KBM-7 (cell line): ENCODE data around the gene JPH4.

Experiments used
- DNase-seq: peaks from one replicate; pipeline ENCODE4 v3.0.0-alpha.2; 2015
- in situ Hi-C: fragments of 300-500 bp; cut with MboI; formaldehyde crosslinking; loops from 2 replicates; pipeline ENCODE4 v1.14.3; 2020; ENCODE audit warnings: low sequenced_read_pairs, low pct_unique_long_range_greater_than_20kb, mixed read lengths

JPH4 gene

DNA sequence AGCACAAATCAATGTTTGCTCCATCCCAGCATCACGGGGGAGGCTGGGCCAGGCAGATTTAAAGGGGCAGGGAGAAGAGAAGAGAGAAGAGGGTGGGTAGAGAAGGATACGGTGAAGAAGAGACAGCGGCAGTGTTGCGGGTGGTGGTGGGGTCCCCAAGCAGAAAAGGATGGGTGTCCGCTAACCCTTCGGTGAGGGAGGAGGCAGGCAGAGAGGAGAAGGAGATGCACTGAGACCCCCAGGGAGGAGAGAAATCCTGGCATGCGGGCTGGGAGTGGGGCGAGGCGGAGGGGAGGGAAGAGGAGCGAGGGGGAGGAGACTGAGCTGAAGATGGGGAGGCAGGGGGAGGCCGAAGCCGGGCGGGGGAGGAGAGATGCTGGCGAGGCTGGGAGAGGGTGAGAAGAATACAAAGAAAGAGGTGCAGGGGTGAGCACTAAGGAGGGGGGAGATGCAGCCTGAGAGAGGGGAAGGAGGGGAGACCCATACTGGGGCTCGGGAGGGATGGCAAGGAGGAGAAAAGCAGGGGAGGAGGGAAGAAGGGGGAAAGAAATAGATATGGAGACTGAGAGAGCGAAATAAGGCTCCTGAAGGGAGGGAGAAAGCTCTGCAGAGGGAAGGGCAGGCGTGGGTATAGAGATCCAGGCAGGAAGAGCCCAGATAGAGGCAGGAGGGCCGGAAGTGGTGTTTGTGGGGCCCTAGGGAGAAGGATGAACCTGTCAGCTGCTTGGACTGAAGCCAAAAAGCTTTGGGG is at the start of gene JPH4:
Gene JPH4 (minus strand): TSS at position 231 of the 751 bp plus-strand sequence. CDS start 1,337 bp downstream, outside the sequence.
- no peak for DNase-seq

DNA sequence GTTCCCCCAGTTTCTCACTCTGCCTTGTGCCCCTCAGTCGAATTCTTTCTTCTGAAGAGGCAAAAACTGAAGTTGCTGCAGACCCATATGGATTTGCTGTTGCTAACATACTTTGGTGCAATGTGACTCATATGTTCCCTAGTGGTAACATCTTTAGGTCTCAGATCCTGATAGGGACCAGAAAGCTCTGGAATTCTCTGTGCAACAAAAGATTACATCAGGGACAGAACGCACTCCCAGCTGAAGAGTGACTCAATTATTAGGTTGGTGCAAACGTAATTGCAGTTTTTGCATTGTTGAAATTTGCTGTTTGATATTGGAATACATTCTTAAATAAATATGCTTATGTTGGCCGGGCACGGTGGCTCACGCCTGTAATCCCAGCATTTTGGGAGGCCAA is 49.4 kb upstream of the JPH4 start:
- in situ Hi-C loops = no loop called here
- DNase-seq = no peak

More for the DNA sequence above, at the start of gene JPH4:
- in situ Hi-C loops = no loop called here

DNA sequence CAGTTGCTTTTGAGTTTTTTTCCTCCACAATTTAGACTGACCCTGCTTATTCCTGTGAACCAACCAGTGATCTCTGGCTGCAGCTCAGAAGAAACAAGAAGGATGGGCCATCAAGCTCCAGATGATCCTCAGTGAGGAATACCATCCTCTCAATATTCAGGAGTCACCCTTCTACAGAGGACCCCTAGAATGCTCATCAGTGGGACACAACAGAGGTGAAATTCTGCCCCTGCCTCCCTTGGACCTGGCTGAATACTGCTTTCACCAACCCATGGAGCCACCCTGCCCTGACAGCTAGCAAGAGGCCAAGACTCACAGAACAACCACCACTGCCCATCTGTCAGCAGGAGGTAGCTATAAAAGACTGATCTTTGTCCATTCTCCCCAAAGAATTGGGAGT is 48.4 kb upstream of the JPH4 start:
- no peak for DNase-seq
- in situ Hi-C loops = no loop called here

DNA sequence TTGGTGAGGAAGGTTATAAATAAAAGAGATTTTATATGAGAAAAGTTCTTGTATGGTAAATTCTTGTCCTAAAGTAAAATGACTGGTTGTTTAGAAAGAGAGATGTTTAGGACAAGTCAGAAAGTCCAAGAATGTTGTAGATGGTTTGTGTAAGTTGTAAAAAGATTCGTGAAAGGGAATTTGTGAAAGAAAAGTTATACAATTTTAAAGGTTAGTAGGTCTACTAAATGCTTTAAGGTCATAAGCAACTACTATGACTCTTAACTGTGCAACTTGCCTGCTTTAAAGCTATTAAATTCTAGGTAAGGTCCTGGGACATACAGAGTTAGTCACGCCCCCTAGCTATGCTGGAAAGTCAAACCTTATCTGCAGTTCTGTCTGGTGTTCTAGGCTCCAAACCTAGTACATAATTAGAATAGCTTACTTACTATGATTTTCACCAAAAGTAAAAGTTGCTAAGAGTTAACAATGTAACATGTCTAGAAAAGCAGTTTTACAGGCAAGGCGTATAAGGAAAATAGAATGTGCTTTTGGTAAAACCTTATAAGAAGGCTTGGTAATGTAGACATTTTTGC is 46.3 kb upstream of the JPH4 start:
- DNase-seq = no peak
- in situ Hi-C loops = no loop called here

DNA sequence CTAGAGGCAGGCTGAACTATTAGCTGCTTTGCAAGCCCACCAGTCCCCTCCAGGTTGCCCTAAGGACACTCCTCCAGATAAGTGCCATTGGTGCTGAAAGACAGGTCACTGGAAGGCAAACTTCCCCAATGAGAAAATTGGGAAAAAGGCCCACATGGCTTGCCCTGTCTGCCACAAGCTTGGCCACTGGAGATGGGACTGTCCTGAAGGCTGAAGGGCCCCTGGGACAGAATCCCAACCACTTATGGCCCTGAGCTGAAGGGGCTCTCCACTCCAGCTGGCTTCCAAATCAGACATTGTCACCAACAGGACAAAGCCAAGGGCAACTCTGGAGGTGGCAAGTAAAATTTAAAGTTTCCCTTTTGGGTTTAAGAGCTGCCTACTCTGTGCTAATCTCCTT is 45.4 kb upstream of the JPH4 start:
- in situ Hi-C loops = no loop called here
- DNase-seq = no peak

DNA sequence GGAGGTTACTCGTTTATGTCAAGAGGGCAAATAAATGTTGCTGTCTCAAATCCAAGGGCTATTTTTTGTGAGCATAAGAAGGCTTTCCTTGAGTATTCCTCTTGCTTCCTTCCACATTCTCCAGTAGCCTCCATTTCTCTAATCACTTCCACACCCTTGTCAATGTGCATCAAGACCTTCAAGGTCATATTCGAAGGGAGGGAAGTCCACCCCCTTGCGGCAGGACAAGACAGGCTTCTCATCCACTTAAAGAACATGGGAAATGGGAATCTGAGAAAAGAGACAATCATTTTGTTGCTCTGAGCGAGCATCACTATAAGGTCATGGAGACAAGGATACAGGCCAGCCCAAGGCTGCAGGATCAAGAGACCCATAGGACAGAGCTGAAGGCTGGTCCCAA is 44.4 kb upstream of the JPH4 start:
- in situ Hi-C loops = no loop called here
- no peak for DNase-seq

DNA sequence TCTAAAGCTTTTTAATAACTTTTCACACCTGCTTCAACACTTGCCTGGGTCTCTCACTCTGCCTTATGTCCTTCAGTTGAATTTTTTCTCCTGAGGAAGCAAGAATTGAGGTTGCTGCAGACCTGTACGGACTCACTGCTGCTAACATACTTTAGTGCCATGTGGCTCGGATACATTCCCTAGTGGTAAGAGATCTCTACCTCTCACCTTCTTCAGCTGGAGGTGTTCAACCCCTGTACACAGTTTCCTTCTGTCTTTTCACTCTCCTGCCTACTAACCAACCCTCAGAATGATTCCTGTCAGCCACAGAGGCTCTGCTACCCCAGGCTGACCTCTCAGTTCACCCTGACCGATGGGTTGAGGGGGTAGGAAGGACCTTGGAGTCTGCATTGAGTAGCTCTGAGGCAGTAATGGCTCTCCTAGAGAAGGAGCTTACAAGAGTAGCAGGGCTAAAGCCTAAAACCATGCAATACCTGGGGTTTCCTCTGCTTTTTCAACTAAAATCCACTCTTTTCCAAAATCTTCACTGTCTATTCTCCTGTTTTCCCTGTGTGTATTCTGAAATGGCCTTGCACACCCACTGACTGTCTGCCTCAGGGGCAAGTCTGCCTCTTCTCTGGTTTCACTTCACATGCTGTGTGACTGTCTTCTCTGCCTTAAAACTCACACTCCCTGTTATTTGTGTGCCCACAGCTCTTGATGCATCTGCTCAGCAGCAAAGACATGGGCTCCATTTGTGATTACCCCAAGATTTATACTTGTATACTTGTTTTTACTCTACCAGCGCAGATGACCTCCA is 43.5 kb upstream of the JPH4 start:
- in situ Hi-C loops = no loop called here
- no peak for DNase-seq

DNA sequence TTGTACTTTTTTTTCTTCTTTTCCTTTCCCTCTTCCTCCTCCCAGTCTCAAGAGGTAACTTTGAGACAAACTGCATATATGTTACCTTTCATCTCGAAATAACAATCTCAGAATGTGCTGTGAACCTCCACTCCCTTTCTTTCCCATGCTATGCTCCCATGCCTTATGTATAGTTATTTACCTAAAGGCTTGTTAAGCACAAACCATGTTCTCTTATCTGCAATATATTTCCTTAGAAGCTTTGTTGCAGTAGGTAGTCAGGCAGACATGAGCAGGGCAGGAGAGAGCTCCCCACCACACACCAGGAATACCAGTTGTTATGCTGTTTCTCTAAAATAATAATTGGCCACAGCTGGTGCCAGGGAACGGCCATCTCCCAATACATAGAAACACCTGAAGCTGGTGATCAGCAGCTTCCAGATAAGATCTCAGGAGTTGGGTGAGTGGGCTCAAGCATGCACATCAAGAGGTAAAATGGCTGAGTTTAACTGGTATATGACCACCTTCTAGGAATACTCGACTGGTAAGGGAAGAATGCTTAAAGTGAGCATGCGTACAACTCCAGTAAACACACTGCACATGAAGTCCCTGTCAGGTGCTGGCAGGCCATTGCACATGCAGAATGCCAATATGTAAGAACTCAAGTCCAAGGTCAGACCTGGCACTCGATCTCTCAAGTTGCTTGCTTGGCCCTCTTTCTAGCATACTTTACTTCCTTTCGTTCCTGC is 42.8 kb upstream of the JPH4 start:
- DNase-seq = no peak
- in situ Hi-C loops = no loop called here

DNA sequence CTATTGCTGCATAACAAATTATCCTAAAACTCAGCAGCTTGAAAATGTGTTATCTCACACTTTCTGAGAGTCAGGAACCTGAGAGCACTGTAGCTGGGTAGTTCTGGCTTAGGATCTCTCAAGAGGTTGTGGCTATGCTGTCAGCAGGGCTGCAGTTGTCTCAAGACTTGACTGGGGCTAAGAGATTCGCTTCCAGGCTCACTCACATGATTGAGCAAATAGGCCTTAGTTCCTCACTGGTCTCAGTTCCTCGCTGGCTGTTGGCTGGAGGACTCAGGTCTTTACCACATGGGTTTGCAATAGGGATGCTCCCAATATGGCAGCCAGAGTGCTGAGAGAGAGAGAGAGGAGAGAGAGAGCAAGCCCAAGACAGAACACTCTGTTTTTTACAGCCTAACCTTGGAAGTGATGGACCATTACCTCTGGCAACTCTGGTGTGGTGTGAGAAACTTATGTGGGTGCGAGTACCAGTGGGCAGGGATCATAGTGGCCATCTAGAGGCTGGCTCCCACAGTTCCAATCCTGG is 41.6 kb upstream of the JPH4 start:
- no peak for DNase-seq
- in situ Hi-C loops = no loop called here

DNA sequence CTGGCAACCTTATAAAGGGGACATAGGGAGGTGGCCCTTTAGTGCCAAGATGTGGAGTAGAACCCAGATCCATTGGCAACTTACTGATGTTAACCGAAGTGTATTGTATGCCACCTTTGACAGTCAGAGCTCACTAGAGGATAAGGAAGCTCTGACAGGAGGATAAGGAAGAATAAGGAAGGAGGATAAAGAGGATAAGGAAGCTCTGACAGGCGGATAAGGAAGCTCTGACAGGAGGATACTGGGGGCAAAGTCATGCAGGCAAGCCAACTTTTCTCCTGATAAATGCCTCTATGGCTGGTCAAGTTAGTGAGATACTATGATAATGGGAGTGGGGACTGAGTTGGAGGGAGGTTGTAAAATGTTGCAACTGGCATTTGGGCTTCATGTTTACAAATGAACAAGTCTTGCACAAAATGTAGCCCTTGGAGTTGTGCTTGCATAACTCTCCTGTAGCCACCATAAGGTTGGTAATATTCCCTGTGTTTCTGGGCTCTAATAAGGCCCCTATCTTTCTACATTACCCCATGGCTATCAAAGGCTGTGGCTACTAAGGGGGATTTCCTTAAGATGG is 39.9 kb upstream of the JPH4 start:
- DNase-seq = no peak
- in situ Hi-C loops = no loop called here

DNA sequence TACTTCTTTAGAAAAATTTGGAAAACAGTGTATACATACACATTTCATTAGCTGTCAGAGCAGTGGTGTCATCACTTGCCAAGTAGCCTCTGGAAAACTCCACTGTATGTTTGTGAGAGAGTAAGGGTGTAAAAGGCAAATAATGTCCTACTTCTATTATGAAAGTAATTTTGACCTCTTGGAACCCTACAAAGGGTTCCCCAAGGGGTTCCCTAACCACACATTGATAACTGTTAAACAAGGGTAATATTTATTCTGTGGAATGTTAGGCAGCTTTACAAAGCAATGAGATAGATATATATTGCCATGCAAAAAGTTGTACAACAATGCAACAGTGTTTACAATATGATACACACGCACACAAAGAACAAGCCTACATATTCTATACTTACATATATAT is 38.9 kb upstream of the JPH4 start:
- DNase-seq = no peak
- in situ Hi-C loops = no loop called here

DNA sequence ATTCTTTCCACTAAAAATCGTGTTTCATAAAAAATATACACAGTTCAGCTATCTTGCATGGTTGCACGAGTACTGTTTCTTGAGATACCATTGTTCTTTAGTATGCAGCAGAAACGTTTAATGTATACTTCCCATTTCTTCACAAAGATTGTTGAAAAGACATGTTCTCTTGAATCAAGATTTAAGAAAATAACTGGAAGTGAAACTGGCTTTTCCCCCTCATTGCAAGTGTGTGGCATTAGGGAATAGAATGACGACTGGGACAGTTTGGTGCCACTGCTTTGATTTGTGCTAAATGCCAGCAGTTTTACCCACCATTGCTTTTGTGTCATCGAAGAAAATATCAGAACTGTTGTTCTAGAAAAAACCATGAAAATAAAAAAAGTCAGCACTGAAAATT is 37.3 kb upstream of the JPH4 start:
- in situ Hi-C loops = no loop called here
- no peak for DNase-seq

DNA sequence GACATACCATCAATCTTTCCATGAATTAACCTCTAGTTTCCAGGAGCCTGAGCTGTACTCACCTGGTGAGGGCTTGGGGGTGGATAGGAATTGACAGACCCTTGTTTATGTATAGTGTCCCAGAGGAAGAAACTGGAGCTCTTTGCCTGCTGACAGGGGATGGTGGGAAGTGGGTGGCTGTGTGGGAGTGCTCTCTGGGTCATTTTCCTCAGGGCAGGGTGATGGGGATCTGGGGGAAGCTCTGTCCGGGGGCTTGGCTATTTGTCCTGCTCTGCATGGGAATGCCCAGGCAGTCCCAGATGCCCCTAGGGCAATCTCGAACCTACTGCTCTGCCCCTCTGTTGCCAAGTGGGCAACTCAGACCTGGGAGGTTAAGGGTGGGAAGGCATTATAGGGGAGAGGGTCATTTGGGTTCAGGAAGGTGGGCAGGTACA is 35.8 kb upstream of the JPH4 start:
- in situ Hi-C loops = no loop called here

DNA sequence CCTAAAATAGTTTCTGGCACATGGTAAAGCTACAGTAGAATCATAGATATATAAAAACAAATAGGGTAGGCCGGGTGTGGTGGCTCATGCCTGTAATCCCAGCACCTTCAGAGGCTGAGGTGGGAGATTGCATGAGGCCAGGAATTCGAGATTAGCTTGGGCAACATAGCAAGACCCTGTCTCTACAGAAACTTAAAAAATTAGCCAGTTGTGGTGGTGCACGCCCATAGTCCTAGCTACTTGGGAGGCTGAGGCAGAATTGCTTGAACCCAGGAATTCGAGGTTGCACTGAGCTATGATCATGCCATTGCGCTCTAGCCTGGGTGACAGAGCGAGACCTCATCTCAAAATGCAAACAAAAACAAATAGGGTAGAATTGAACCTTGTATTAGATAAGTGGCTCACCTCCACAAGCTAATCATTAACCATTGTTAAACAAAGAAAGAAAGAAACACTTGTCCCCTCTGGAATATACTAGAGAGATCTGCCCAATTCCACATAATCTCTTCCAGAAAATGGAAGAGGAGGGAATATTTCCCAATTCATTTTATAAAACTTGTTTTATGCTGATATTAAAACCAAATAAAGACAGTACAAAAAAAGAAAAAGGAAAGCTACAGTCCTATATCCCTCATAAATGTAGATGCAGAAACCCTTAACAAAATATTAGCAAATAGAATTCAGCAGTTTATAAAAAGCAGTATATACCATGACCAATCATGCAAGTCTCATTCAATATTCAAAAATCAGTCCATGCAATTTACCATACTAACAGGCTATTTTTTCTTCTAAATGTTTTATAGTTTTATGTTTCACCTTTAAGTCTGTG is 34.9 kb upstream of the JPH4 start:
- in situ Hi-C loops = no loop called here
- DNase-seq = no peak

More for the DNA sequence above, 35.8 kb upstream of the JPH4 start:
- no peak for DNase-seq

DNA sequence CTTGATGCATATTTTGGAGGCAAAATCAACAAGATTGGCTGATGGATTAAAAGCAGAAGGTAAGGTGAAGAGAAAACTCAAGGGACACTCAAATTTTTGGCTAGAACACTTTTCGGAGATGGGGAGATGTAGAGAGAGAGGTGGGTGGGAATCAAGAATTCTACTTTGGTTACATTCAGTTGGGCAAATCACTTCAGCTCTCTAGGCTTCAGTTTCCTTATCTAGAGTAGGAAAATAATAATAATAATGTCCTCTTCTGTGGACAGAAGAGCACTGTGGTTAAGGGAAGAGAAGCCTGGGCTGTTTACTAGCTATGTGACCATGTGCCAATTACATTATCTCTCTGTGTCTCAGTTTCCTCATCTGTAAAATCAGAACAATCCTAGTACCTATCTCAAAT is 34.2 kb upstream of the JPH4 start:
- in situ Hi-C loops = no loop called here
- no peak for DNase-seq

DNA sequence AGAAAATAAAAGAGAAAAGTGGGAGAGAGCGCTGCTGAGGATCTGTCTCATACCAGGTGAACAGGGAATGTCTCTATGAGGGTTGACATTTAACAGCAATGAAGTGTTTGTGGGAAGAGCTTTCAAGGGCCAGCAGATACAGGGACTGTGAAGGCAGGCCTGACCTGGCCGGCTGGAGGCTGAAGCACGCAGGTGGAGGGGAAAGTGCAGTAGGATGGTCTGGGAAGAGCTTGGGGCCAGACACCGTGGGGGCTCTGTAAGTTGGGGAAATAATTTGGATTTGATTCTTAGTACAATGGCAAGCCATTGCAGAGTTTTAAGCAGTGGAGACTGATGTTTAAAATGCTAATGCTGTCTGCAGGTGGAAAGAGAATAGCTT is 33.8 kb upstream of the JPH4 start:
- no peak for DNase-seq
- in situ Hi-C loops = no loop called here

DNA sequence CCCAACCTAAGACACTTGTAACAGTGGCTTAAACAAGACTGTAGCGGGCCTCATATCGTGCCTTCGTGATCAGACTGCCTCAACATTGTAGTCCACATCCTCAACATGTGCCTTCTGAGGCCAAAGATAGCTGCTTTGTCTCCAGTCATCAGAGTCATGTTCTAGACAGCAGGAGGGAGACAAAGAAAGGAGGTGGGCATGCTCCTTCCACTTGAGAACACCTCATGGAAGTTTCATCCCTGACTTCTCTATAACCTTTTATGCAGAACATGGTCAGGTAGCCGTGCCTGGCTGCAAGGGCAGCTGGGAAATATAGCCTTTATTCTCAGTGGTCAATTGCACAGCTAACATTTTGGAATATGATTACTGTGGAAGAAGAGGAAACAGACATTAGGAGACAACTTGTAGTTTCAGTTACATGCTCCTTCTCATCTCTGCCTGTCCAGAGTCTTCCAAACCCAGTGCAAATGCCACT is 32.3 kb upstream of the JPH4 start:
- in situ Hi-C loops = no loop called here

DNA sequence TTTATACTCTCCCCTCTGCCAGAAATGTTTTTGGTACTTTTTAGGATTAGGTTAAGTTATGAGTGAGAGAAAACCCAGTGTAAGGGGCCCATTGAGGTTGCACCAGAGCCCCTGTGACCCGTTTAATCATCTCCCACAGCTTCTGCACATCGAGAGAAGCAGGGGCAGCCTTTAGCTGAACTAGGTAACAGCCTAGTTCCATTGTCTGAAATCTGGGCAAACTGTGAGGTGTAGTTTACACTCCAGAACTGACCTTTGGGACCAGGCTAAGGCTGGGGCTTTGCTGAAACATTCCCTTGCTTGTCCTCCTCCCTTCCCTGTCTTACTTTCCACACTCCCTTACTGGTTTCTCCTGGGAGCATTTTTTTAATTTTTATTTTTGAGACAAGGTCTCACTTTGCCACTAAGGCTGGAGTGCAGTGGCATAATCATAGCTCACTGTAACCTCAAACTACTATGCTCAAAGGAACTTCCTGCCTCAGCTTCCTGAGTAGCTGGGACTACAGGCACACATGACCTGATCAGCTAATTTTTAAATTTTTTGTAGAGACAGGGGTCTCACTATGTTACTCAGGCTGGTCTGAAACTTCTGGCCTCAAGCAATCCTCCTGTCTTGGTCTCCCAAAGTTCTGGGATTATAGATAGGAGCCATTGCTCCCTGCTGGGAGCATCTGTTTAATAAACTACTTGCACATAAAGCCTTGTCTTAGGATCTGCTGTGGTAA is 31.7 kb upstream of the JPH4 start:
- DNase-seq = peak; percentile 19
- in situ Hi-C loops = no loop called here

More for the DNA sequence above, 32.3 kb upstream of the JPH4 start:
- no peak for DNase-seq
